HUES6 (cell line): ENCODE measurements around the gene TNIK.

Source experiments
- H3K27ac ChIP-seq: 2 replicates; pipeline ENCODE4 v1.7.0; 2013; ENCODE audit warnings: low read depth, mild to moderate bottlenecking, low read length, inconsistent platforms
- H3K27me3 ChIP-seq: 2 replicates; pipeline ENCODE4 v1.6.1; 2013; ENCODE audit warnings: low read length; ENCODE audit not compliant: control insufficient read depth, insufficient read depth
- H3K36me3 ChIP-seq: 2 replicates; pipeline ENCODE4 v1.6.1; 2013; ENCODE audit warnings: low read length; ENCODE audit not compliant: control insufficient read depth, insufficient read depth
- H3K4me1 ChIP-seq: 2 replicates; pipeline ENCODE4 v1.6.1; 2013; ENCODE audit warnings: low read length; ENCODE audit not compliant: control insufficient read depth, insufficient read depth
- H3K4me3 ChIP-seq: 2 replicates; pipeline ENCODE4 v1.5.1; 2013; ENCODE audit warnings: low read depth, low read length
- H3K9ac ChIP-seq: one replicate; pipeline ENCODE4 v1.6.1; 2013; ENCODE audit warnings: mild to moderate bottlenecking, low read length
- H3K9me3 ChIP-seq: 2 replicates; pipeline ENCODE4 v1.6.1; 2013; ENCODE audit warnings: low read depth, low read length; ENCODE audit not compliant: control insufficient read depth, insufficient read depth

TNIK gene

DNA sequence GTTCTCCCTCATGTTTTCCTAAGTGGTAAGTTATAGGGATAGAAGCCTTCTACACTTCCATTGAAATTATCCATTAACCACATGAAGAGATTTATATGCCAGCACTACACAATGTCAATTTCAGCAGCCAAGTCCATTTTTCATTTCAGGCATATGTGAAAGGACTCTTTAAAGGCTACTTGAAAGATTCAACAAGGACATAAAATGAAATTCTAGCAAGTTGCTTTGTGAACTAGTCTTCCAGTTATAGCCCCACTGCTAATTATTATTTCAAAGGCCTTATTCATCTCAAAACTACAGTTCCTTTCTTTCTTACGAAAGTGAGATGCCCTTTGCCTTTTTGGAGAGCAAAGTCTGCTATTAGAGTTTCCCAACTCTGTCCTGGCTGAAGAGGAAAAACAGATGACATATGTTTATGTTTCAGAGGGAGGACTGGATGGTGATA lies 367.7 kb downstream of the TNIK start:
- H3K36me3 ChIP-seq: no peaks in the 10 kb centered on the region

DNA sequence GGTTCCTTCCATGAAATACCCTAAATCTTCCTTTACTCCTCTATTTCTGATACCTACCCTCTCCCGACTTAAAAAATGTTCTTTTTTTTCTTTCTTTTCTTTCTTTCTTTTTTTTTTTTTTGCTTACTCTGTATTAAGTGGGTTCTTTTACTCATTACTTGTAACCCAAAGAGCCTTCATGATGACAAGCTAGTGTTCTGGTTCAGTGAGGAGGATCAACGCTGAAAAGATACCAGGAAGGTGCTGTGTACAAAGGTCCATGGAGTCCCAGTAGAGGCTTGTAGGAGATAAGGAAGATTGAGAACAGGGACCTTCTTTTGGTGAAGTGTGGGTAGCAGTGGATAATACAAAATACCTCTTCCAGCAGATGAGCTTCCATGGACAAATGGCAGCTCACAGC lies 369.9 kb downstream of the TNIK start:
- Histone ChIP-seq H3K9ac (no peak overlapping the region), H3K27ac (no peak overlapping the region), H3K9me3 (no peaks in the 10 kb centered on the region), H3K4me3 (no peak overlapping the region), H3K27me3 (no peaks in the 10 kb centered on the region), H3K36me3 (0 out of 2 replicates have a peak, but pooled peaks cover 8% of the 10 kb centered on the region), H3K4me1 (no peaks in the 10 kb centered on the region)

More for the DNA sequence above, 367.7 kb downstream of the TNIK start:
- H3K27me3 ChIP-seq: no peaks in the 10 kb centered on the region
- no peak overlapping the region for H3K9ac ChIP-seq
- H3K4me1 ChIP-seq: no peaks in the 10 kb centered on the region
- H3K9me3 ChIP-seq: 0 out of 2 replicates have a peak, but pooled peaks cover 3% of the 10 kb centered on the region
- no peak overlapping the region for H3K4me3 ChIP-seq
- no peak overlapping the region for H3K27ac ChIP-seq

DNA sequence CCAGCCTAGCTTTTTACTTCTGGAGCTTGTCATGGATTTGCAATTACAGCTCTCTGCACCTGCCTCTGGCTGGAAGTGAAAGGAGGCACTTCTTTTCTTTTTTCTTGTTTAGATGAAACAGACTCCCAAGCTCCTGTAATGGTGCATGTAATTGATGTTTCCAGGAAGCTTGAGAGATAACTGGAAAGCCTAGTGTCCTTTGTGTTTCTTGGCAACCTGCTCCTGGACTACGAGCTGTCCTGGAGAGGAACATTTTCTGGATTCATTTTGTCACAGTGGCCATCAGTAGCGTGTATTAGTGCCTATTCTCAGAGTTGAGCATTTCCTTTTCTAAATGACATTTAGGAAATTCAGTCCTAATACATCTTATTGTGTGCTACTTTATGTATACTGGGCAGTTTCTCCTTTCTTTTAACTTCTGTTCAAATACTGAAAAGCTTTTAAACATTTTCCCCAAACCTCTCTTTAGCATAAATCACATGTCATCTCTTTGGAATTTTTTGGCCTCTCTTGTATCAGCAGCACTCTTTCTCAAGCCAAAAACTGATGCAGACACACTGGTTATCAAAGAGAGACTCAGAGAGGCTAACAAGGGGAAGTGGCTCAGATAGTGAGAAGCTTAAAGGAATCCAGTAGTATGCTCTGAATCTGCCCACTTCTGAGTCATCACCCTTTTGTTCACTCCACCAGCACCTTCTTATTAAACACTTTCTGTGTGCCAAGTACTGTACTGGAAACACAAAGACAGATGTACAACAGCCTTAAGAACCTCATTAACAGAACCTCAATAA lies 371.0 kb downstream of the TNIK start:
- Histone ChIP-seq H3K4me1 (no peaks in the 10 kb centered on the region), H3K27ac (no peak overlapping the region), H3K27me3 (no peaks in the 10 kb centered on the region), H3K4me3 (no peak overlapping the region), H3K9me3 (no peaks in the 10 kb centered on the region), H3K9ac (no peak overlapping the region), H3K36me3 (0 out of 2 replicates have a peak, but pooled peaks cover 8% of the 10 kb centered on the region)

DNA sequence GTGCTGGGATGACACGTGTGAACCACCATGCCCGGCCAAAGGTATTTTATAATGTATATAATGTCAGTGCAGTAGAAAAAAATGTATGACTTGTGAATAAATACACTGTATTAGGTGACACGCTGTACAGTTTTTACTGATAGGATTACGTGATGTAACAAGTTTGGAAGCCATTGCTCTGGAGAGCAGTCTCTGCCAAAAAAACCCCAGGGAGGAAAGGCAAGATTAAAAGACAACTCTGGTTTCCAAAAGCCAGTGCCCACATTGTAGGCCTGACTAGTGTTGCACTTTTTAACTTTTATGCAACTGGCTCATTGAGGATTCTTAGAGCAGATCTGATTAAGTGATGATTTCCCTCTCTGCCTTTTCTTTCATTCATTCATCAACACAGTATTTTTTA lies 371.7 kb downstream of the TNIK start:
- no peak overlapping the region for H3K27ac ChIP-seq
- no peak overlapping the region for H3K4me3 ChIP-seq
- no peaks in the 10 kb centered on the region for H3K9me3 ChIP-seq
- no peak overlapping the region for H3K9ac ChIP-seq
- no peaks in the 10 kb centered on the region for H3K4me1 ChIP-seq
- 0 out of 2 replicates have a peak, but pooled peaks cover 11% of the 10 kb centered on the region for H3K36me3 ChIP-seq
- H3K27me3 ChIP-seq: no peaks in the 10 kb centered on the region

DNA sequence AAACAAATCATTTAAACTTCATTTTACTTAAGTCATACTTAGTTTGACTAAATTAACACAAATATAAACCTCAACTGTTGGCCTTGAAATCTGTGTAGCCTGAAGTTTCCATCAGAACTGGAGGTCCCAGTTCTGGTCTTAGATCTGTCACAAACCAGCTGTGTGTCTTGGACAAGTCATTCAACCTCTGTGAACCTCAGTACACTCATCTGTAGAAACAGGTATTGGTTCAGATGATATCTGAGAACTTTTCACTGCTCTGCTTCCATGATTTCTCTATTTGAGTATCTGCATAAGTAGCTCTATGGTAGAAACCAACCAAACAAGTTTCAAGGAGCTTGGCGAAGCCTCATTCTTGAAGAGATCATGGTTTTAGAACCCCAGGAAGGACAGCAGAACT lies 373.3 kb downstream of the TNIK start:
- H3K27me3 ChIP-seq: no peaks in the 10 kb centered on the region
- H3K4me3 ChIP-seq: no peak overlapping the region
- no peak overlapping the region for H3K9ac ChIP-seq
- H3K27ac ChIP-seq: no peak overlapping the region
- H3K4me1 ChIP-seq: no peaks in the 10 kb centered on the region
- H3K36me3 ChIP-seq: peaks cover 14% of the 10 kb centered on the region; the same call in 1 of the 2 replicates
- no peaks in the 10 kb centered on the region for H3K9me3 ChIP-seq

DNA sequence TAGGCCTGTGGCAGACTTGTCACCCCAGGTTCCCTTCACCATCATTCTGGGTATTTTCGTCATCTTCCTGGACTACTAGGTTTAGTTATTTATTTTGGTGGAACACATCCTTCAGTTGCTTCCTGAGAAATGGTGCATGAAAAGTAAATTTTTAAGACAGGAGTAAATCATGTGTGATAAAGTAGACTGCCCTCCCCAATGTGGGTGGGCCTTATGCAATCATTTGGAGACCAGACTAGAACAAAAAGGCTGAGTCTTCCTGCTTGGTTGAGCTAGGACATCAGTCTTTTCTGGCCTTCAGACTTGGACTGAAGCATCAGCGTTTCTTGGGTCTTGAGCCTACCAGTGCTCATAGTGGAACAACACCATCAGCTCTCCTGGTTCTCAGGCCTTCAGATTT lies 382.9 kb downstream of the TNIK start:
- Histone ChIP-seq H3K36me3 (peaks cover 7% of the 10 kb centered on the region; the same call in 1 of the 2 replicates), H3K9ac (no peak overlapping the region), H3K9me3 (no peaks in the 10 kb centered on the region), H3K4me3 (no peak overlapping the region), H3K27ac (no peak overlapping the region), H3K4me1 (no peaks in the 10 kb centered on the region), H3K27me3 (no peaks in the 10 kb centered on the region)

DNA sequence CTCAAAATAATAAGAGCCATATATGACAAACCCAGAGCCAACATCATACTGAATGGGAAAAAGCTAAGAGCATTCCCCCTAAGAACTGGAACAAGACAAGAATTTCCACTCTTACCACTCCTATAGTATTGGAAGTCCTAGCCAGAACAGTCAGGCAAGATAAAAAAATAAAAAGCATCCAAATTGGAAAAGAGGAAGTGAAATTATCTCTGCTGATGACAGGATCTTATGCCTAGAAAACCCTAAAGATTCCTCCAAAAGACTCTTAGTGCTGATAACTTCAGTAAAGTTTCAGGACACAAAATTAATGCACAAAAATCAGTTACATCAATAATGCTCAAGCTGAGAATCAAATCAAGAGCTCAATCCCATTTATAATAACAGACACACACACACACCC lies 387.8 kb downstream of the TNIK start:
- 0 out of 2 replicates have a peak, but pooled peaks cover 2% of the 10 kb centered on the region for H3K36me3 ChIP-seq
- H3K9ac ChIP-seq: no peak overlapping the region
- no peaks in the 10 kb centered on the region for H3K4me1 ChIP-seq
- no peak overlapping the region for H3K4me3 ChIP-seq
- no peaks in the 10 kb centered on the region for H3K9me3 ChIP-seq
- no peaks in the 10 kb centered on the region for H3K27me3 ChIP-seq
- H3K27ac ChIP-seq: no peak overlapping the region

DNA sequence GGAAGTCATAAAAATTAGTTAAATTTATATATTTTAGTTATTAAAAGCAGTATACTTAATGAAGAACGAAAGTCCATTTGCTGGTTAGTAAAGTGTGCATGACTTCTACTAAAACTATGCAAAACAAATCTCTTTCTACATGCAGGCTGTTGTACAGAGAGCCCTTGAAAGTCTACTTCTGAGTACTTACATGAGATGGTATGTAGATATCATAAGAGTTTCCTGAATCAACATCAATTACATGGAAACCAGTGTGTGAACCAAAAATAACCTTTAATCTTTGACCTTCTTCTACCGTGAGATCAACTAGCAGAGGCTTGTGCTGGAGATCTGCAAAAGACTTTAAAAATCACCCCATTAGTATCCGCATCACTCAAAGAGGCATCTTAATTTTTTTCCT lies 391.5 kb downstream of the TNIK start:
- no peaks in the 10 kb centered on the region for H3K9me3 ChIP-seq
- no peak overlapping the region for H3K9ac ChIP-seq
- H3K36me3 ChIP-seq: 0 out of 2 replicates have a peak, but pooled peaks cover 2% of the 10 kb centered on the region
- H3K27me3 ChIP-seq: no peaks in the 10 kb centered on the region
- no peaks in the 10 kb centered on the region for H3K4me1 ChIP-seq
- no peak overlapping the region for H3K27ac ChIP-seq
- no peak overlapping the region for H3K4me3 ChIP-seq

DNA sequence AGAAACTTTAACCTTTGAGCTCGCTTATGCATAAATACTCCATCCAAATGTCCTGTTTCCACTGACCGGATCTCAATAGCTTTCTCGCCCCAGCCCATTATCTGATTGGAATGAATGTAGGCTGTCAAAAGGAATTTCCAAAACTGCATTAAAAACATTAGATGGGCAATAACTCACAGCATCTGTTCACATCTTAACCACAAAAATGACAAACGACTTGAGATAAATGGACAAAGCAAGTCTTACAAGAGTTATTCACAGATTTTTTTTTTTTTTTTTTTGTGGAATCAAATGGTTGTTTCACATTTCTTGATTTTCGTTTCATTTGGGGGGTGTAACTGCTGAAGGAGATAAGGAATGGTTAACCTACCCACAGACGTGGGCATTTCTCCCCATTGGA lies 394.0 kb downstream of the TNIK start:
- no peaks in the 10 kb centered on the region for H3K27me3 ChIP-seq
- no peak overlapping the region for H3K9ac ChIP-seq
- H3K4me3 ChIP-seq: no peak overlapping the region
- H3K4me1 ChIP-seq: peaks cover 13% of the 10 kb centered on the region
- H3K27ac ChIP-seq: no peak overlapping the region
- H3K9me3 ChIP-seq: no peaks in the 10 kb centered on the region
- H3K36me3 ChIP-seq: peaks cover 2% of the 10 kb centered on the region; the same call in 1 of the 2 replicates

DNA sequence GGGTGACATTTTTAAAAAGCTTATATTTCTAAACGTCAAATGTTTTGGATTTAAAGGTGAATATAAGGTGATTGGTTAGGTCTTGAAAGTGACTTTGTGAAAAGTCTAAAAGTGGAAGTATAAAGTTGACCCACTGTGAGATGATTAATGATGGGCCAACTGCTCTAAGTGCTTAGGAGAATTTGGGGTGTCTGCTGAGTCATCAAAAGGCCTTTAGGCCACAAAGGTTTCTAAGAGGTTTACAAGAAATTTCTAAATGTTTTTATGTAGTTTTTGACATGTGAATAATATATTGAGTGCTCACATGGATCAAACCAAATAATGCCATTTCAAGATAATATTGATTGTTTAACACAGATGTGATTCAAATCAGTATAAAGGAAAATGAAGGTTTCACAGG lies 394.5 kb downstream of the TNIK start:
- Histone ChIP-seq H3K36me3 (peaks cover 2% of the 10 kb centered on the region; the same call in 1 of the 2 replicates), H3K4me1 (peaks cover 13% of the 10 kb centered on the region), H3K27ac (no peak overlapping the region), H3K9ac (no peak overlapping the region), H3K27me3 (no peaks in the 10 kb centered on the region), H3K4me3 (no peak overlapping the region), H3K9me3 (no peaks in the 10 kb centered on the region)

DNA sequence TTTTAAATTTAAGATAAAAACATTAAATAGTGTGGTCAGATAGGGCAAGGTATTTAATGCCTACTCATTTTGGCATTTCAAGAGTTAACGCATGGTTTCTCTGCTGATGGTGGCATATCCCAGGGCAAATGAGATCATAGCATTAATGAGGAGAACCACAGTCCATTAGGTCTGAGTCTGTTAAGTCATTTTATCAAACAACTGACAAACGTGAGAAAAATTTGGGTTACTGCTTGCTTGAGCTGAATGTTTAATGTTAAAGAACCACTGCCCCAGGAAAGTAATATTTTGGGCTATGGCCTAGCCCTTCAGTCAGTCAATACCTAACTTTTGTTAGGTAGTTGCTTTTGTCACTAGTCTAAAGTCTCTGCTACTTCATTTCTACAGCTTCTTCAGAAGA lies 395.7 kb downstream of the TNIK start:
- no peaks in the 10 kb centered on the region; the same call in 1 of the 2 replicates for H3K36me3 ChIP-seq
- no peaks in the 10 kb centered on the region for H3K9me3 ChIP-seq
- peaks cover 13% of the 10 kb centered on the region for H3K4me1 ChIP-seq
- no peaks in the 10 kb centered on the region for H3K27me3 ChIP-seq
- no peak overlapping the region for H3K27ac ChIP-seq
- H3K4me3 ChIP-seq: no peak overlapping the region
- H3K9ac ChIP-seq: no peak overlapping the region
